DOHH2 (cell line): Measurements from ENCODE around the gene ADIG.
"Not testable (repeated sequence)": the region's sequence is repeated elsewhere in the genome, so short reads cannot be mapped to it uniquely, and the experiment has no call there.

Source experiments
- H3F3A ChIP-seq: fragments of 200-600 bp; sonication (generic), shearing (Covaris generic); 2 replicates; pipeline ENCODE4 v1.6.0; 2016; ENCODE audit warnings: antibody characterized with exemption, mild to moderate bottlenecking; ENCODE audit not compliant: control insufficient read depth, insufficient read depth
- H3K27ac ChIP-seq: fragments of 200-600 bp; sonication (generic); 2 replicates; pipeline ENCODE4 v1.5.1; 2014; ENCODE audit warnings: low read depth, mild to moderate bottlenecking, low read length, moderate library complexity
- H3K27me3 ChIP-seq: fragments of 200-600 bp; sonication (generic); 2 replicates; pipeline ENCODE4 v1.6.1; 2014; ENCODE audit warnings: mild to moderate bottlenecking, low read length, mixed read lengths; ENCODE audit not compliant: control insufficient read depth
- H3K36me3 ChIP-seq: fragments of 200-600 bp; sonication (generic); 2 replicates; pipeline ENCODE4 v1.6.1; 2014; ENCODE audit warnings: mild to moderate bottlenecking, low read length, moderate library complexity, mixed read lengths; ENCODE audit not compliant: control insufficient read depth
- H3K4me1 ChIP-seq: fragments of 200-600 bp; sonication (generic); 2 replicates; pipeline ENCODE4 v1.6.1; 2014; ENCODE audit warnings: mild to moderate bottlenecking, low read length, mixed read lengths; ENCODE audit not compliant: control insufficient read depth
- H3K4me2 ChIP-seq: fragments of 200-600 bp; sonication (generic); 2 replicates; pipeline ENCODE4 v1.6.0; 2014; ENCODE audit warnings: mild to moderate bottlenecking, low read length, moderate library complexity
- H3K4me3 ChIP-seq: fragments of 200-600 bp; sonication (generic); 2 replicates; pipeline ENCODE4 v1.5.1; 2014; ENCODE audit warnings: mild to moderate bottlenecking, low read length, mixed read lengths
- H3K79me2 ChIP-seq: fragments of 200-600 bp; sonication (generic); 2 replicates; pipeline ENCODE4 v1.6.1; 2014; ENCODE audit warnings: mild to moderate bottlenecking, low read length, mixed read lengths; ENCODE audit not compliant: control insufficient read depth
- H3K9me2 ChIP-seq: fragments of 200-600 bp; sonication (generic); replicated peaks from 2 replicates; pipeline ENCODE4 v1.6.1; 2014; ENCODE audit warnings: mild to moderate bottlenecking, low read length, mixed read lengths; ENCODE audit not compliant: control insufficient read depth
- H3K9me3 ChIP-seq: fragments of 200-600 bp; sonication (generic); 2 replicates; pipeline ENCODE4 v1.6.1; 2014; ENCODE audit warnings: antibody characterized with exemption, low read length, mixed read lengths; ENCODE audit not compliant: control insufficient read depth, insufficient read depth
- H4K20me1 ChIP-seq: fragments of 200-600 bp; sonication (generic); 2 replicates; pipeline ENCODE4 v1.6.0; 2014; ENCODE audit warnings: low read depth, mild to moderate bottlenecking, antibody characterized with exemption, low read length, moderate library complexity; ENCODE audit not compliant: control insufficient read depth, insufficient read depth
- EZH2phosphoT487 ChIP-seq: fragments of 200-600 bp; sonication (generic); IDR thresholded peaks from 2 replicates; pipeline ENCODE4 v1.6.1; 2017; ENCODE audit warnings: borderline replicate concordance, mild to moderate bottlenecking, antibody characterized with exemption, low read length, moderate library complexity, mixed read lengths
- TF ChIP-seq, protein P1 (sequence below): fragments of 200-600 bp; sonication (generic); IDR thresholded peaks from one replicate; pipeline ENCODE4 v1.5.1; 2014; ENCODE audit warnings: antibody characterized with exemption, mild to moderate bottlenecking, low read depth, low read length; ENCODE audit not compliant: poor library complexity, severe bottlenecking

Gene ADIG

DNA sequence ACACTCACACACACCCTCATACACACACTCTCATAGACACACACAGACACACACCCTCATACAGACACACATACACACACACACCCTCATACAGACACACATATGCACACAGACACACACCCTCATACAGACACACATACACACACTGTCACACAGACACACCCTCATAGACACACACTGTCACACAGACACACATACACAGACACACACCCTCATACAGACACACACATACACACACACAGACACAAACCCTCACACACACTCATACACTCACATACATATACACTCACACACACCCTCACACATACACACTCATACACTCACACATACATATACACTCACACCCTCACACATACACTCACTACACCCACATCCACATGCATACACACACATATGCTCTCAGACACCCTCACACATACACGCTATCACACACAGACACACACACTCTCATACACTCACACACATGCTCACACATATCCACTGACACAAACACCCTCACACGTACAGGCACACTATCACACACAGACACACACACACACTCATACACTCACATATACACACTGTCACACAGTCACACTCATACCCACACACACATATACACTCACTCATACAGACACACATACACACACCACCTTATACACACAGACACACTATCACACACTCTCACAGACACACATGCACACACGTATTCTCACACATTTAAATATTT, 9.1 kb downstream of the ADIG start:
- Histone ChIP-seq H3K27ac (no peak overlapping the region), H3K27me3 (peaks cover 2% of the 10 kb centered on the region; the same call in 1 of the 2 replicates), H3K36me3 (no peaks in the 10 kb centered on the region), H3K79me2 (no peaks in the 10 kb centered on the region), H3K9me2 (no peaks in the 10 kb centered on the region), H3F3A (no peaks in the 10 kb centered on the region), H3K4me2 (no peak overlapping the region), H3K9me3 (no peaks in the 10 kb centered on the region), H3K4me3 (no peak overlapping the region), H4K20me1 (no peaks in the 10 kb centered on the region), H3K4me1 (no peaks in the 10 kb centered on the region)
- TF ChIP-seq, protein P1, sequence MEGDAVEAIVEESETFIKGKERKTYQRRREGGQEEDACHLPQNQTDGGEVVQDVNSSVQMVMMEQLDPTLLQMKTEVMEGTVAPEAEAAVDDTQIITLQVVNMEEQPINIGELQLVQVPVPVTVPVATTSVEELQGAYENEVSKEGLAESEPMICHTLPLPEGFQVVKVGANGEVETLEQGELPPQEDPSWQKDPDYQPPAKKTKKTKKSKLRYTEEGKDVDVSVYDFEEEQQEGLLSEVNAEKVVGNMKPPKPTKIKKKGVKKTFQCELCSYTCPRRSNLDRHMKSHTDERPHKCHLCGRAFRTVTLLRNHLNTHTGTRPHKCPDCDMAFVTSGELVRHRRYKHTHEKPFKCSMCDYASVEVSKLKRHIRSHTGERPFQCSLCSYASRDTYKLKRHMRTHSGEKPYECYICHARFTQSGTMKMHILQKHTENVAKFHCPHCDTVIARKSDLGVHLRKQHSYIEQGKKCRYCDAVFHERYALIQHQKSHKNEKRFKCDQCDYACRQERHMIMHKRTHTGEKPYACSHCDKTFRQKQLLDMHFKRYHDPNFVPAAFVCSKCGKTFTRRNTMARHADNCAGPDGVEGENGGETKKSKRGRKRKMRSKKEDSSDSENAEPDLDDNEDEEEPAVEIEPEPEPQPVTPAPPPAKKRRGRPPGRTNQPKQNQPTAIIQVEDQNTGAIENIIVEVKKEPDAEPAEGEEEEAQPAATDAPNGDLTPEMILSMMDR: no peak
- TF ChIP-seq EZH2phosphoT487: no peak

DNA sequence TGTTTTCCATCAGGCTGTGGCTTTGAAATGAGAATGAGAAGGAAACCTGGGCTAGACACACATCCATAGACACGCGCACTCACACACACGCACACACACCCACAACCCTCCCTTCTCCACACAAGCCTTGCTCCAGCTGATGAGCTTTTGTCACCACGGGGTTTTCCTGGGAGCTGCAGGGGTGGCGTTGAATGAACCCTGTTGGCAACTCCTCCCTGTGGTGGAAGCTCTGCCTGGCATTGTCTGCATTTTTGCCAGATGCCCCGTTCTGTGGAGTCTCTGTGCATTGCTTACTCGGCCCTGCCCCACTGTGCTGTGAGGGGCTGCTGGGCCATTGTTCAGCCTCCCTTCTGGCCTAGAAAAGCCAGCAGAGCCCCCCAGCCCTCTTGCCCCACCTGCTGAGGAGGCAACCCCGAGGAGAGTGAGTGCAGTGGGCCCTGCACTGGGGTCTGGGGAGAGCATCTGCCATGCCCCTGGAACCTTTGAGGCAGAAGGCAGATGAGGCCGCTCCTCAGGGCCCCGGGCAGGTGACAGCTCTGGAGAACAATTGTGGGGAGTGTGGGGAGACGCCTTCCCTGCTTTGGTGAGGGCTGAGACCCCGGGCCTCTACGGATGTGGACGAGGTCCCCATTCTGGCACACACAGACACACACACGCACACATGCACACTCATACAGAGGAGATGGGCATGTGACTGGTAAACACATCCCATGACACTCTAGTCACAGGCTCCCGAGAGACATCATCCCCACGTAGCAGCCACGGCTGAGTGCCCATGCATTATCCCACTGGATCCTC, 9.9 kb downstream of the ADIG start:
- no peaks in the 10 kb centered on the region for H3K36me3 ChIP-seq
- H3K4me3 ChIP-seq: no peak overlapping the region
- H3K4me2 ChIP-seq: no peak overlapping the region
- H3K9me3 ChIP-seq: no peaks in the 10 kb centered on the region
- H3F3A ChIP-seq: no peaks in the 10 kb centered on the region
- no peak for TF ChIP-seq EZH2phosphoT487
- TF ChIP-seq, protein P1: no peak
- no peaks in the 10 kb centered on the region for H3K4me1 ChIP-seq
- no peaks in the 10 kb centered on the region for H3K9me2 ChIP-seq
- no peaks in the 10 kb centered on the region for H4K20me1 ChIP-seq
- peaks cover 2% of the 10 kb centered on the region; the same call in 1 of the 2 replicates for H3K27me3 ChIP-seq
- H3K27ac ChIP-seq: no peak overlapping the region
- no peaks in the 10 kb centered on the region for H3K79me2 ChIP-seq

- Histone ChIP-seq H3K4me2 (no peak overlapping the region), H3K4me3 (no peak overlapping the region), H3K36me3 (no peaks in the 10 kb centered on the region), H3K9me3 (no peaks in the 10 kb centered on the region), H3K79me2 (no peaks in the 10 kb centered on the region), H3K27me3 (peaks cover 2% of the 10 kb centered on the region; the same call in 1 of the 2 replicates), H3F3A (no peaks in the 10 kb centered on the region), H3K4me1 (no peaks in the 10 kb centered on the region), H3K9me2 (no peaks in the 10 kb centered on the region), H3K27ac (no peak overlapping the region), H4K20me1 (no peaks in the 10 kb centered on the region)
- TF ChIP-seq EZH2phosphoT487: no peak
Measured at GRCh38 chr20:38591474-38592410, 10.7 kb downstream of the ADIG start.

GRCh38 chr20:38592411-38592790, 11.4 kb downstream of the ADIG start:
- H3K27ac ChIP-seq, H3K4me3 ChIP-seq, H3K79me2 ChIP-seq: not testable (repeated sequence)

GRCh38 chr20:38594281-38594680, 13.3 kb downstream of the ADIG start:
- not testable (repeated sequence) for H3F3A ChIP-seq, H3K9me2 ChIP-seq, H3K79me2 ChIP-seq, H3K36me3 ChIP-seq, H3K4me1 ChIP-seq, H3K4me3 ChIP-seq, H3K4me2 ChIP-seq, H3K27ac ChIP-seq, H4K20me1 ChIP-seq, H3K27me3 ChIP-seq, H3K9me3 ChIP-seq

More at GRCh38 chr20:38592411-38592790, 11.4 kb downstream of the ADIG start:
- not testable (repeated sequence) for H3K27me3 ChIP-seq, H3K36me3 ChIP-seq, H3F3A ChIP-seq, H3K9me2 ChIP-seq, H4K20me1 ChIP-seq, H3K9me3 ChIP-seq, H3K4me1 ChIP-seq, H3K4me2 ChIP-seq

- not testable (repeated sequence) for H3K9me2 ChIP-seq, H3K4me2 ChIP-seq, H3K36me3 ChIP-seq, H3F3A ChIP-seq, H3K4me3 ChIP-seq, H3K79me2 ChIP-seq, H4K20me1 ChIP-seq, H3K9me3 ChIP-seq, H3K4me1 ChIP-seq, H3K27ac ChIP-seq
- H3K27me3 ChIP-seq: peaks cover 19% of the 10 kb centered on the region; the same call in 1 of the 2 replicates
Measured at GRCh38 chr20:38595886-38596285, 14.9 kb downstream of the ADIG start.
